Loucy (cell line): ENCODE measurements around the gene COX7A2.

Experiments used
- H2AFZ ChIP-seq: fragments of 200-600 bp; sonication (generic); 2 replicates; pipeline ENCODE4 v1.6.0; 2016; ENCODE audit warnings: antibody characterized with exemption, mild to moderate bottlenecking, low read length, moderate library complexity
- H3F3A ChIP-seq: fragments of 200-600 bp; 2 replicates; pipeline ENCODE4 v1.6.0; 2016; ENCODE audit warnings: antibody characterized with exemption, low read depth, mild to moderate bottlenecking
- H3K27me3 ChIP-seq: fragments of 200-600 bp; sonication (generic); 2 replicates; pipeline ENCODE4 v1.6.1; 2014; ENCODE audit warnings: low read length, mild to moderate bottlenecking; ENCODE audit not compliant: insufficient read depth, poor library complexity, severe bottlenecking
- H3K36me3 ChIP-seq: fragments of 200-600 bp; sonication (generic); 2 replicates; pipeline ENCODE4 v1.6.1; 2016; ENCODE audit warnings: low read length; ENCODE audit not compliant: insufficient read depth
- H3K4me1 ChIP-seq: fragments of 200-600 bp; sonication (generic); 2 replicates; pipeline ENCODE4 v1.5.1; 2014; ENCODE audit warnings: low read length, mild to moderate bottlenecking; ENCODE audit not compliant: insufficient read depth, poor library complexity, severe bottlenecking
- H3K4me2 ChIP-seq: fragments of 200-600 bp; sonication (generic); 2 replicates; pipeline ENCODE4 v1.6.0; 2014; ENCODE audit warnings: antibody characterized with exemption, low read length, low read depth, mild to moderate bottlenecking; ENCODE audit not compliant: poor library complexity, severe bottlenecking
- H3K4me3 ChIP-seq: fragments of 200-600 bp; sonication (generic); 2 replicates; pipeline ENCODE4 v1.5.1; 2014; ENCODE audit warnings: low read length, mild to moderate bottlenecking, mixed read lengths; ENCODE audit not compliant: poor library complexity, severe bottlenecking
- H3K79me2 ChIP-seq: fragments of 200-600 bp; sonication (generic); 2 replicates; pipeline ENCODE4 v1.6.1; 2014; ENCODE audit warnings: low read length; ENCODE audit not compliant: insufficient read depth
- H3K9ac ChIP-seq: fragments of 200-600 bp; sonication (generic); 2 replicates; pipeline ENCODE4 v1.6.0; 2014; ENCODE audit warnings: mild to moderate bottlenecking, low read depth, low read length, moderate library complexity; ENCODE audit not compliant: poor library complexity, severe bottlenecking
- H3K9me2 ChIP-seq: fragments of 200-600 bp; sonication (generic); replicated peaks from 2 replicates; pipeline ENCODE4 v1.6.1; 2016; ENCODE audit warnings: low read depth, low read length, mixed read lengths
- H3K9me3 ChIP-seq: fragments of 200-600 bp; sonication (generic); 2 replicates; pipeline ENCODE4 v1.6.1; 2014; ENCODE audit warnings: mild to moderate bottlenecking, antibody characterized with exemption, low read length, low read depth; ENCODE audit not compliant: insufficient read depth
- H4K20me1 ChIP-seq: fragments of 200-600 bp; sonication (generic); 2 replicates; pipeline ENCODE4 v1.6.0; 2014; ENCODE audit warnings: antibody characterized with exemption, low read length, mild to moderate bottlenecking; ENCODE audit not compliant: insufficient read depth, poor library complexity, severe bottlenecking
- EZH2phosphoT487 ChIP-seq: fragments of 200-600 bp; IDR thresholded peaks from 2 replicates; pipeline ENCODE4 v1.6.1; 2018; ENCODE audit warnings: antibody characterized with exemption, mild to moderate bottlenecking, moderate library complexity, borderline replicate concordance
- TF ChIP-seq, protein P1 (sequence below): fragments of 200-600 bp; sonication (generic); conservative IDR thresholded peaks from 2 replicates; pipeline ENCODE4 v1.5.1; 2014; ENCODE audit warnings: mild to moderate bottlenecking, antibody characterized with exemption, low read length

COX7A2 gene

DNA sequence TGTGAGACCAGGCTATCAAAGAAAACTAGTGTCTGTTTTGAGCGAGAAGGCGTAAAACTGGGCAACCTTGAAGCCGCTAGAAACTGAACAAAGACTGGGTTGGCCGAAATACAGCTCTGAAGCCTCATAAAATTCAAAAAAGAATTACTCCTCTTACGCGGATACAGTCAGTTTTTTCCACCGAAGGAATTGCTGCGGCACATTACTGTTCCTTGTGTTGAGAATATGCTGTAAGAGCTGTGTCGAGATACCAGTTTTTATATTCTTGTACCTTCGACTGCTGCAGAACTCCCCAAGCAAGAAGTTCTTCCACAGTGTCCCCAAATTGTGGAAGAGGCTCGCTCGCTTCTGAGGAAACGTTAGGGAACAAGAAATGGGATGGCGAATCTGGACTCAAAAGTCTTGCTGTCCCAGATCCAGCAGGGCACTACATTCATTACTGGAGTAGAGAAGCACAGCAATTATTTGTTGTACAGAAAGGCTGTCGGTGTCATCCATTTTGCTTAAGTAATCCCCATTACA is 523 bp upstream of the COX7A2 start:
- peaks cover 24% of the 10 kb centered on the region for H4K20me1 ChIP-seq
- TF ChIP-seq EZH2phosphoT487: no peak
- TF ChIP-seq, protein P1, sequence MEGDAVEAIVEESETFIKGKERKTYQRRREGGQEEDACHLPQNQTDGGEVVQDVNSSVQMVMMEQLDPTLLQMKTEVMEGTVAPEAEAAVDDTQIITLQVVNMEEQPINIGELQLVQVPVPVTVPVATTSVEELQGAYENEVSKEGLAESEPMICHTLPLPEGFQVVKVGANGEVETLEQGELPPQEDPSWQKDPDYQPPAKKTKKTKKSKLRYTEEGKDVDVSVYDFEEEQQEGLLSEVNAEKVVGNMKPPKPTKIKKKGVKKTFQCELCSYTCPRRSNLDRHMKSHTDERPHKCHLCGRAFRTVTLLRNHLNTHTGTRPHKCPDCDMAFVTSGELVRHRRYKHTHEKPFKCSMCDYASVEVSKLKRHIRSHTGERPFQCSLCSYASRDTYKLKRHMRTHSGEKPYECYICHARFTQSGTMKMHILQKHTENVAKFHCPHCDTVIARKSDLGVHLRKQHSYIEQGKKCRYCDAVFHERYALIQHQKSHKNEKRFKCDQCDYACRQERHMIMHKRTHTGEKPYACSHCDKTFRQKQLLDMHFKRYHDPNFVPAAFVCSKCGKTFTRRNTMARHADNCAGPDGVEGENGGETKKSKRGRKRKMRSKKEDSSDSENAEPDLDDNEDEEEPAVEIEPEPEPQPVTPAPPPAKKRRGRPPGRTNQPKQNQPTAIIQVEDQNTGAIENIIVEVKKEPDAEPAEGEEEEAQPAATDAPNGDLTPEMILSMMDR: no peak
- peak overlapping the region; percentile 76 for H2AFZ ChIP-seq
- peaks cover 12% of the 10 kb centered on the region for H3K4me1 ChIP-seq
- H3K9me3 ChIP-seq: no peaks in the 10 kb centered on the region
- peak overlapping the region; percentile 93 for H3K9ac ChIP-seq
- peaks cover 3% of the 10 kb centered on the region; the same call in 1 of the 2 replicates for H3F3A ChIP-seq
- peaks cover 34% of the 10 kb centered on the region for H3K27me3 ChIP-seq
- no peaks in the 10 kb centered on the region for H3K9me2 ChIP-seq
- H3K36me3 ChIP-seq: peaks cover 4% of the 10 kb centered on the region; the same call in 1 of the 2 replicates
- H3K4me2 ChIP-seq: peak overlapping the region; percentile 59
- H3K4me3 ChIP-seq: peak overlapping the region; percentile 99
- H3K79me2 ChIP-seq: peaks cover 34% of the 10 kb centered on the region

DNA sequence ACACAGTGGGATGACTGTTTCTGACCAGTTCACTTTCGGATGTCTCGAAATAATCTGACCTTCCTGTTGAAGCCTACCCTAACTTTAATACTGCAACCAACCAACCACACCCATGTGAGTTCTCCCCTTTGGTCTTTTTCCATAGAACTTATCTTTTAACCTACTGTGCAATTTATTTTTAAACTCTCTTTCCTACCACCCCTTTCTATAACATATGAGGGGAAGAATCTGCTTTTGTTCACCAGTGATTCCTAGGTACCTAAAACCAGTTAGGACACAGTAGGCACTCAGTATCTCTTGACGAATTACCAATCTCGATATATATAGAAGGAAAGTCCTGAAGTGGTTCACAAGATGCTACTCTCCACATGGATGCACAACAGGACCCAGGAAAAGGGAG is 7.0 kb downstream of the COX7A2 start:
- no peak for TF ChIP-seq EZH2phosphoT487
- TF ChIP-seq, protein P1: no peak
- no peak overlapping the region for H3K4me3 ChIP-seq
- H3K4me2 ChIP-seq: no peak overlapping the region
- peaks cover 10% of the 10 kb centered on the region for H3K4me1 ChIP-seq
- peaks cover 23% of the 10 kb centered on the region for H4K20me1 ChIP-seq
- no peaks in the 10 kb centered on the region for H3K9me2 ChIP-seq
- peaks cover 16% of the 10 kb centered on the region for H3K79me2 ChIP-seq
- no peaks in the 10 kb centered on the region for H3F3A ChIP-seq
- H3K36me3 ChIP-seq: peaks cover 20% of the 10 kb centered on the region; the same call in 1 of the 2 replicates
- H2AFZ ChIP-seq: no peak overlapping the region
- H3K9ac ChIP-seq: no peak overlapping the region
- H3K9me3 ChIP-seq: no peaks in the 10 kb centered on the region
- H3K27me3 ChIP-seq: no peaks in the 10 kb centered on the region

DNA sequence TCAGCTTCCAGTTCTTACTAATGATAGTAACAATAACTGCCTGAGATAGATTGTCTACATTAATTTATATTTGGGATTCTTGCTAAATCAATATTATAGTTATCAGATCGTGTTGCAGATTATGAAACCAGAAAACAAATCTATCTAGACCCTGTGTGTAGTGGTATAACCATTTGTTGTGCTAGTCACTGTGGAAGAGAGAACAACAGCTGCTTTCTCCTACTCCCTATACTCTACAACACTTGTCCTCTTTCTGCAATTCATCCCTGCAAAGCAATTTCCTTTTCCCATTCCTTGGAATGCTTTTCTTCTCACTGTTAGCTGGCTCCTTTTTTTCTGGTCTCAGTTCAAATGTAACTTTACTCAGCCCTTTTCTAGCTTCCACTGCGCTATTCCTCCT is 8.3 kb downstream of the COX7A2 start:
- Histone ChIP-seq H3K9ac (no peak overlapping the region), H3K4me3 (no peak overlapping the region), H3K4me2 (no peak overlapping the region), H3K79me2 (peaks cover 2% of the 10 kb centered on the region; the same call in 1 of the 2 replicates), H3F3A (no peaks in the 10 kb centered on the region), H3K9me2 (no peaks in the 10 kb centered on the region), H3K36me3 (peaks cover 20% of the 10 kb centered on the region; the same call in 1 of the 2 replicates), H4K20me1 (peaks cover 9% of the 10 kb centered on the region), H3K4me1 (no peaks in the 10 kb centered on the region), H2AFZ (no peak overlapping the region), H3K9me3 (no peaks in the 10 kb centered on the region), H3K27me3 (no peaks in the 10 kb centered on the region)
- TF ChIP-seq EZH2phosphoT487: no peak
- TF ChIP-seq, protein P1: no peak
